HG02763 (cell line): ENCODE measurements around the gene APOC3.

Experiments used
- ATAC-seq: cut with Tn5 transposase; IDR thresholded peaks from one replicate; pipeline ENCODE4 v1.9.1; 2021; ENCODE audit warnings: mild to moderate bottlenecking, moderate library complexity; ENCODE audit not compliant: unreplicated experiment

Gene APOC3

DNA sequence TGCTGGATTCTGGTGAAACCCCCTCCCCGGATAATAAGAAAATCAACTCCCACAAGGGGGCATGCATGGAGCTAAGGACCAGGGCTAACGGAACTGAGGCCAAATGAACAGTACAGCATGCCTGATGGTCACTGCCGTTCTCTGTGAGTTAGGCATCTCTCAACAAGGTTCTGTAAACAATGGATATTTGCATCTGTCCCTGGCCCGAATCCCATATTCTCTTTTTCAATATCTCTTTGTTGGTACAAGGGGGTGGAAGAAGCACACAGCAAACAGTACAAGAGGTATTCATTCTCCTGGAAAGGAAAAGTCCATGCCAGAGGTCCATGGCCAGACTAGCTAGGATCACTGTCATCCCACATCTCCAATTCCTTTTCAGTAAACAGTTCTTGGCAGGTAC lies 39.9 kb downstream of the APOC3 start:
- ATAC-seq = no peak

DNA sequence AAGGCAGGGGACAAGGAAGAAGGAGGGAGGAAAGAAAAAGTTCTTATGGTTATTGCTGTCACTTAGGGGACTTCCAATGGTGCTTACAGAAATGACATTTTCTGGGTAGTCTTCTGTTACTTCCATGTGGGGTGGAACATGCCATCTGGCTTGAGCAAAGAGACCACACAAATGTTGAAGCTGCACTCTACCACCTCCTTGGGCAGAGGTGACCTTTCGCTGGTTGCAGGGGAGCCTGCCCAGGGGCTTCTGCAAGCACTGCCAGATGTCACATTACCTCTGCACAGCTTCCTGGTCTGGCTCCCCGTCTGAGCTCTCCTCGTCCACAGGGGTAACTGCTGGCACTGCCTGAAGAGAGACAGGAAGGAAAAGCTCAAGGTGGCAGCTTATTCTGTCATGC lies 40.3 kb downstream of the APOC3 start:
- no peak for ATAC-seq

DNA sequence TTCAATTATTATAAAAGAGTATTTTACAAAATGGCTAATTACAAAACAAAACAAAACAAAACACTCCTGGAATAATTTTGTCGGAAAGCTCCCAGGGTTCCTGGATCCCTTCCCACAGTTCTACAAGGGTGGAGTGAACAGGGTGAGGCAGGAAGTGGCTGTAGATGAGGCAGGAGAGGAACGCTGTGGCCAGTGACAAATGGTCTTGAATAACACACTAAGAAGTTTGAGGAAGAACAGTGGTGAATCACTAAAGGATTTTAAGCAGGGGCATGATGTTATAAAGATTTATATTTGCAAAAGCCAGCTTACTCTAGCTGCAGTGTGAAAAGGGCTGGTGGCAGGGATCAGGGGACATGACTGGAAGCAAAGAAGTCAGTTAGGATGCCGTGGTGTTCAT lies 41.5 kb downstream of the APOC3 start:
- ATAC-seq = no peak

DNA sequence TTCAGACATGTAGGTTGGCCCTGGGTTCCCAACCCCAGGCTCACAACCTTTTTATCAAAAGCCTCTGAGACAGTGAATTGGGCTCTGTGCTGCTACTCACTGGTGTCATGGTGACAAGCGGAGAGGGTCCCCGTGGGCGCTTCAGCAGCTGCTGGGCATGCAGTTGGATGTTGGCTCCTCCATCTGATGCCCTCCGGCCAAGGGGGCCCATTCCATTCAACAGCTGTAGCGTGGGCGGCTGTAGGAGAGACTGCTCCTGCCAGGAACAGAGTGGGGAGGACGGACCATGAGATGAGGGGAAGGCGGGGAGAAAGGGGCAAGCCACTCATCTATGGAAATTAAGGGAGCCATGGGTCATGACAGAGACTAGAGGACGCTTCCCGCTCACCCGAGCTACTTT lies 43.7 kb downstream of the APOC3 start:
- ATAC-seq = no peak

DNA sequence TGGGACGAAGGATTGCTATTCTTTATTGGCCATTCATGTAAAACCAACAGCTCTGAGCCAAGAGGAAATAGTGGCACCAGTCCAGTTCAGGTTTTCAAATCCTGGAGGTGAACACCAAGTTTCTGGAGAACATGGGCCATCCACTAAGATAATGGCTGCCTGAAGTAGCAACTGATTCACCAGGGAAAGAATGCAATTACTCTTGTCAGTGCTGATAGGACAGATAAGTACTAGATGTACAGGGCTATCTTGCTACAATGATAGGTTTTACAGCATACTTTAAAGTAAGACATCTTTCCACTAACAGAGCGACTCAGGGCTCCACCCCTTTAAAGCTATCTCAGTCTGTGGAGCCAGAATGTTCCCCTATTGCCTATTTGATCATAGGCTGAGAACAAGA lies 44.5 kb downstream of the APOC3 start:
- ATAC-seq = no peak

DNA sequence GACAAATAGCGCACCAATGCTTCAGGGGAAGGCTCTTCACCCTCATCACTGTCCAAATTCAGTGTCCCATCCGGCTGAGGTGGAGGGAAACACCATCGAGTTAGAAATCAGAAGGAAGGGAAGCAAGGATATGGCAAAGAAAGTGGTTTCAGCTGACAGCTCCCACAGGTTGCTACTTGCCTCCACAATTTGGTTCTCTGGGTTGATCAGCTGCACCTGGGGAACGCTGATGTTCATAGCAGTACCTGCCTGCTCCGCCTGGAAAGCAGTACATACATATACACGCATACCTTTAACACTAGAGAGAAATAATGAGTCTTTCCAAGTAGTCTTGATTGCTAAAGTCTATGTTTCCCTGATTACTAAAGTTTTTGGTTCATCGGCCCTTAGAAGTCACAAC lies 45.5 kb downstream of the APOC3 start:
- ATAC-seq = no peak

DNA sequence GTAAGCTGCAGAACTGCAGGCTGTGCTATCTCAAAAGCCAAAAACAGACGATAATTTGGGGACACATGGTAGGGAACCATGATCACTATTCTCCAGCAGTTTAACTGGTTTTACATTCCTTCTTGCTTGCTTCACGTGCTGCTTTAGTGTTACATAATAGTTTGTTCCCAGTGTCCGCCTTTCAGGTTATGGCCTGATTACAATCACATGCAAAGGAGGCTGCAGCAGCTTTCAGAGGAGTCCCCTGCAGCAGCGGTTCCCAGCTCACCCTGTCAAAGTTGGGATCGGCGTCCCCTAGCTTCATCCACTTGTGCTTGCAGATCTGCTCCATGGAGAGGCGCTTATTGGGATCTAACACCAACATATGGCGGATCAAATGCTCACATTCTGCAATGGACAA lies 46.9 kb downstream of the APOC3 start:
- ATAC-seq = no peak

DNA sequence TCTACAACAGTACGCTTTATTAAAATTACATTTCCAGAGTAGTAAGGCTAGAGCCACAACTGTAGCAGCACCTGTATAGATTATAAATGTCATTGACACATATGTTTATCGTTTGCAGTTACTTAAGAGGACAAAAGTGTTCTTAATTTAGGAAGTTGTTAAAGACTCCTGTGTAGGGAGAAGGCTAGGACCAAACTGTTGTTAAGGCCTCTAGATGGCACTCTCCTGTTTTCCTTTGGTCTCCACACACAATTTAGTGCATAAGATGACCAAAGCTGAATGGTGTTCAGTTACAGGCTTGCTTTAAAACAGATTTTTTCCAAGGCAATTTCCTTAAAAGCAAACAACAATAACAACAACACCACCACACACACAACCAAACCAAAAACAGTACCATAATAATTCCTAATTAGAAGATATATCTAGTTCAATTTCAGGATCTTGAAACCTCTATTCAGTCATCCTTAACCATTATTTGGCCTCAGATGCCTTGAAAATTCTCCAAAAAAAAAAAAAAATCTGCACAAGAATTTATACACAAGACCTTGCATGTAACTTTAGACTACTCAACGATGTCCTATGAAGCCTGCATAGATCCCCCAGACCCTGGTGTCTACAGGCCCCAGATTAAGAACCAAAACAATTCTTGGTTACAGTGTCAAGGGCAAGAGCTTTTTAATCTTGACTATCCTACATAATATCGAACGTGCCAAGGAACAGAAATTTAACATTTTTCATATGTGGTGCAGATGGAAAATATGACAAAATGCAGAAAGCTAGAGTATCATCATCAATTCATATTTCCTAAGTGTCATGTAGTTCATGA lies 50.3 kb downstream of the APOC3 start:
- ATAC-seq = no peak

DNA sequence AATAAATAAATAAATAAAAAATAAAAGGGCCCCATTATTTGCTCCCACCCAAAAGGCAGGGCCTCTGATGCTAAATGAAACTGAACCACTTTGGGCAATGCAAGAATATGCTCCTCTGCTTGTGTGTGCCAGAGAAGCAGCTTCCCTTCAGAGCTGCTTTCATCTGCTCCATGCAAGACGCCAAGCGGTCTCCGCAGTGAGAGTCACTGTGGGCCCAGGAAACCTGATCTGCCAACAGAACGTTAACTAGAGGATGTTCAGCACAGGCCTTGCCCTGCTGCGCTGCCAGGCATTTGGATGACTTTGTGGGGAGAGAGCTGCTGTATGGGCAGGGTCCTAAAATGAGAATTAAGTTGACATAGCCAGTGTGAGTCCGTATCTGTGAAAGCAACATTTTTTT lies 51.4 kb downstream of the APOC3 start:
- ATAC-seq = no peak

DNA sequence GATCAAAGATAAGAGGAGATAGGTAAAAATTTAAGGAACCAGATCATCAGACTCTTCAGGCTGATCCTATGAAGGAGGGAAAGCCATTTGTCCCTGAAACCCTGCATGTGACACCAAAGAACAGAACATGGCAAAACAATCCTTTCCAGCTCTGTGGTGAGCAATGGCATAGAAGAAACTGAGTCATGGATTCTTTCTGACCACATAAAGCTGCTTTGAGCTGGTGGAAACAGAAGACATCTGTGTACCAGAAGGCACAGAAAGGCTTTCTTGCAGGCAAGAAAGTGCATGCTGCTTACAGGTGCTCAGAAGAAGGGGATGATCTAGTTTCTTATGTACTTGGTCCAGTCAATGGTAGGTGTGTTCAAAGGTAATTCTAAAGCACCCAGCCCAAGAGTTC lies 52.7 kb downstream of the APOC3 start:
- ATAC-seq = no peak
